MCF 10A (cell line): Measurements from ENCODE around the gene CCDC197. TPM values are rescaled to one million over a fixed set of nuclear protein-coding genes. Genes with fewer than 3 reads are reported as not detected.

ENCODE experiments used
- BruUV-seq: library from RNA; stranded (reverse); fragments of 400-500 nt; replicated peaks from 2 replicates; lab custom pipeline; 2021; lab: Mats Ljungman, UMichigan
- CTCF ChIA-PET: fragments of 300-600 bp; sonication (Branson Sonifier 250); formaldehyde crosslinking; extraction: SDS; loops from one replicate; lab custom pipeline; 2021; ENCODE audit warnings: antibody characterized with exemption, inconsistent platforms; lab: Yijun Ruan, JAX
- POLR2A ChIA-PET: fragments of 300-600, 350-650 bp; sonication (Branson Sonifier 250); formaldehyde crosslinking; extraction: SDS; loops from one replicate; lab custom pipeline; 2020; ENCODE audit warnings: antibody characterized with exemption, inconsistent platforms; lab: Yijun Ruan, JAX
- DNase-seq: peaks from one replicate; pipeline ENCODE4 v3.0.0-alpha.2; 2018; ENCODE audit not compliant: unreplicated experiment
- H3K27ac Mint-ChIP-seq: one replicate; pipeline ENCODE4 v1.8.0; 2022; ENCODE audit warnings: mild to moderate bottlenecking, low read depth, mixed read lengths; ENCODE audit not compliant: unreplicated experiment
- H3K27me3 Mint-ChIP-seq: one replicate; pipeline ENCODE4 v1.8.0; 2022; ENCODE audit warnings: mixed read lengths; ENCODE audit not compliant: insufficient read depth, unreplicated experiment
- H3K36me3 Mint-ChIP-seq: one replicate; pipeline ENCODE4 v1.8.0; 2022; ENCODE audit warnings: mild to moderate bottlenecking, moderate library complexity, mixed read lengths; ENCODE audit not compliant: insufficient read depth, unreplicated experiment
- H3K4me1 Mint-ChIP-seq: one replicate; pipeline ENCODE4 v1.8.0; 2022; ENCODE audit warnings: mixed read lengths; ENCODE audit not compliant: insufficient read depth, unreplicated experiment
- H3K4me3 Mint-ChIP-seq: one replicate; pipeline ENCODE4 v1.8.0; 2022; ENCODE audit warnings: mild to moderate bottlenecking, moderate library complexity, mixed read lengths; ENCODE audit not compliant: unreplicated experiment
- H3K9me3 Mint-ChIP-seq: one replicate; pipeline ENCODE4 v1.8.0; 2022; ENCODE audit warnings: mixed read lengths; ENCODE audit not compliant: unreplicated experiment
- intact Hi-C: fragments of 100-400 bp; cut with micrococcal nuclease; formaldehyde crosslinking; loops from 2 replicates; pipeline ENCODE4 v1.14.1; 2022
- total RNA-seq: library from RNA; stranded (reverse); gene quantifications from 2 replicates; pipeline ENCODE4 v1.2.3, GENCODE V29; 2022
- TF ChIP-seq, protein P1 (sequence below): fragments of 200-600 bp; IDR thresholded peaks from one replicate; pipeline ENCODE4 v1.8.0; 2022; ENCODE audit warnings: antibody characterized with exemption, mild to moderate bottlenecking; ENCODE audit not compliant: unreplicated experiment

CCDC197 gene
- total RNA-seq, 1 experiment from 2014 or later, result not detected

DNA sequence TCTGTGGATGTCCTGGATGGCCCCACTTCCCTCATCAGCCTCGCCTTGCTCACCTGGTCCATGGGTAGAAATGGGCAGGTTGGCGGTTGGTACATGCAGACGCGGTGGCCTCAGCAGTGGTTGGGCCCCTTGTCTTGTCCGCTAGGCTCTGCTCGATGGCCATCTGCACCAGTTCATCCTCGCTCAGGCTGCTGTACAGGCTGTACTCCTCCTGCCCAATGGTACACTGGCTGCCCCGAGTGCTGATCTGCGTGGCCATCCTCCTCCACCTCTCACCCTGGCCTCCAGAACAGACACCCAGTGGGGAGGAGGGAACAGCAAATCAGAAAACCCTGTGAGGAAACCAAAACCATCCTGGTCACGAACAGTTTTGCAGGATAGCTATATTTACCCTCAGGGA, 32.8 kb upstream of the CCDC197 start:
- peaks cover 1% of the 10 kb centered on the region for H3K36me3 Mint-ChIP-seq
- DNase-seq, result no peak
- H3K4me3 Mint-ChIP-seq, result no peak overlapping the region
- H3K9me3 Mint-ChIP-seq, result peaks cover 8% of the 10 kb centered on the region
- intact Hi-C loops, result no loop called here
- CTCF ChIA-PET, result no interaction called here
- no peak overlapping the region for H3K27ac Mint-ChIP-seq
- TF ChIP-seq, protein P1, sequence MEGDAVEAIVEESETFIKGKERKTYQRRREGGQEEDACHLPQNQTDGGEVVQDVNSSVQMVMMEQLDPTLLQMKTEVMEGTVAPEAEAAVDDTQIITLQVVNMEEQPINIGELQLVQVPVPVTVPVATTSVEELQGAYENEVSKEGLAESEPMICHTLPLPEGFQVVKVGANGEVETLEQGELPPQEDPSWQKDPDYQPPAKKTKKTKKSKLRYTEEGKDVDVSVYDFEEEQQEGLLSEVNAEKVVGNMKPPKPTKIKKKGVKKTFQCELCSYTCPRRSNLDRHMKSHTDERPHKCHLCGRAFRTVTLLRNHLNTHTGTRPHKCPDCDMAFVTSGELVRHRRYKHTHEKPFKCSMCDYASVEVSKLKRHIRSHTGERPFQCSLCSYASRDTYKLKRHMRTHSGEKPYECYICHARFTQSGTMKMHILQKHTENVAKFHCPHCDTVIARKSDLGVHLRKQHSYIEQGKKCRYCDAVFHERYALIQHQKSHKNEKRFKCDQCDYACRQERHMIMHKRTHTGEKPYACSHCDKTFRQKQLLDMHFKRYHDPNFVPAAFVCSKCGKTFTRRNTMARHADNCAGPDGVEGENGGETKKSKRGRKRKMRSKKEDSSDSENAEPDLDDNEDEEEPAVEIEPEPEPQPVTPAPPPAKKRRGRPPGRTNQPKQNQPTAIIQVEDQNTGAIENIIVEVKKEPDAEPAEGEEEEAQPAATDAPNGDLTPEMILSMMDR, result no peak
- H3K4me1 Mint-ChIP-seq, result peaks cover 24% of the 10 kb centered on the region
- H3K27me3 Mint-ChIP-seq, result no peaks in the 10 kb centered on the region
- POLR2A ChIA-PET, result no interaction called here
- BruUV-seq, result no TSS peak

DNA sequence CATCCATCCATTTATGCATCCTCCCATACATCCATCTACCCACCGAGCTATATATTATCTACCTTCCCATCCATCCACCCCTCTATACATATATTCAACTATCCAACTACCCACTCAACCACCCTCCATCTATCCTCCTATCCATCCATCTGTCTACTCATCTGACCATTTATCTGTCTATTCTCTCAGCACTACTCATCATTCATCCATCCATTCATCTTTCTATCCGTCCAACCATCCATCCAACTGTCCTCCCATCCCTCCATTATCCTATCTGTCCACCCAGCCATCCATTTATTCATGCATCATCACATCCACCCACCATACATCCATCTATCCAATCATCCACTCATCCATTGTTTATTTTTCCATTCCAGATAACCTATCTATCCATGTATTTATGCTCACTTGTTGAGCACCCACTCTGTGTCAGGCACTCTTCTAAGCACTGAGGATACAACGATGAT, 32.2 kb upstream of the CCDC197 start:
- peaks cover 8% of the 10 kb centered on the region for H3K9me3 Mint-ChIP-seq
- H3K27me3 Mint-ChIP-seq, result no peaks in the 10 kb centered on the region
- H3K4me3 Mint-ChIP-seq, result no peak overlapping the region
- intact Hi-C loops, result no loop called here
- no TSS peak for BruUV-seq
- DNase-seq, result no peak
- ChIA-PET POLR2A (interaction anchor here (1.4 kb wide), 1 partner anchor 27 kb away, joined by 3 read pairs; no protein-coding TSS in a partner anchor), CTCF (no interaction called here)
- TF ChIP-seq, protein P1, result no peak
- peaks cover 18% of the 10 kb centered on the region for H3K4me1 Mint-ChIP-seq
- no peaks in the 10 kb centered on the region for H3K36me3 Mint-ChIP-seq
- H3K27ac Mint-ChIP-seq, result no peak overlapping the region

GRCh38 chr14:93965287-93965821, 31.7 kb upstream of the CCDC197 start:
- TF ChIP-seq, protein P1, result no peak
- no peak overlapping the region for H3K27ac Mint-ChIP-seq
- ChIA-PET CTCF (interaction anchor here (0.5 kb wide), 1 partner anchor 464 kb away, joined by 3 read pairs; no protein-coding TSS in a partner anchor), POLR2A (interaction anchor here (1.4 kb wide), 1 partner anchor 28 kb away, joined by 3 read pairs; no protein-coding TSS in a partner anchor)
- H3K9me3 Mint-ChIP-seq, result peaks cover 8% of the 10 kb centered on the region
- H3K4me1 Mint-ChIP-seq, result peaks cover 13% of the 10 kb centered on the region
- no peaks in the 10 kb centered on the region for H3K36me3 Mint-ChIP-seq
- no peak overlapping the region for H3K4me3 Mint-ChIP-seq
- peak; percentile 32 for DNase-seq
- intact Hi-C loops, result no loop called here
- no TSS peak for BruUV-seq
- H3K27me3 Mint-ChIP-seq, result no peaks in the 10 kb centered on the region

- POLR2A ChIA-PET, result interaction anchor here (1.4 kb wide), 1 partner anchor 29 kb away, joined by 3 read pairs; no protein-coding TSS in a partner anchor
- CTCF ChIA-PET, result no interaction called here
Measured at GRCh38 chr14:93965946-93966474, 31.1 kb upstream of the CCDC197 start.

More at GRCh38 chr14:93965946-93966474, 31.1 kb upstream of the CCDC197 start:
- TF ChIP-seq, protein P1, result no peak
- intact Hi-C loops, result no loop called here
- no peak overlapping the region for H3K27ac Mint-ChIP-seq
- BruUV-seq, result no TSS peak
- DNase-seq, result no peak
- no peaks in the 10 kb centered on the region for H3K36me3 Mint-ChIP-seq
- H3K9me3 Mint-ChIP-seq, result peaks cover 8% of the 10 kb centered on the region
- peaks cover 13% of the 10 kb centered on the region for H3K4me1 Mint-ChIP-seq
- no peak overlapping the region for H3K4me3 Mint-ChIP-seq
- no peaks in the 10 kb centered on the region for H3K27me3 Mint-ChIP-seq
